ENCODE data around the gene FAM118B. TPM values are rescaled to one million over a fixed set of nuclear protein-coding genes. Genes with fewer than 3 reads are reported as not detected.
A peak's percentile ranks its signal among the peaks of the same experiment; 100 is the strongest.

FAM118B gene
- total and polyA plus RNA-seq, 4 donors = 10.8 to 24.3 (median 20.7) TPM

GRCh38 chr11:126282736-126283591 lies 71.4 kb downstream of the FAM118B start, which contains the start of gene TIRAP:
Gene TIRAP (plus strand): TSS chr11:126283093. CDS start chr11:126290895, 7,802 bp downstream.
- Histone ChIP-seq H3K4me3 (peak within 1 kb of the TSS; percentile 41), H3K4me1 (ENCODE audit: control insufficient read depth in 5 of 5, insufficient read depth in 5 of 5, low read length in 5 of 5) (peaks cover 4 to 16% (median 8%) of the 10 kb centered on the region in 5 donors), H3K36me3 (ENCODE audit: control insufficient read depth in 4 of 4, insufficient read depth in 4 of 4, low read length in 4 of 4) (no peaks in the 10 kb centered on the region), H3K27me3 (ENCODE audit: control insufficient read depth in 3 of 3, insufficient read depth in 3 of 3, low read length in 2 of 3) (no peaks in the 10 kb centered on the region), H3K9me3 (ENCODE audit: control insufficient read depth in 4 of 4, insufficient read depth in 3 of 4, low read length in 3 of 4) (no peaks in the 10 kb centered on the region), H3K9ac (ENCODE audit: insufficient read depth in 1 of 2, low read length in 2 of 2) (peak within 1 kb of the TSS; percentile 67 to 86), H3K27ac (ENCODE audit: low read depth in 1 of 2, low read length in 1 of 2) (peak within 1 kb of the TSS; percentile 82 to 88)
- peak; percentile 88 for ATAC-seq (ENCODE audit: insufficient read depth, low FRiP score)
- WGBS, 2 donors = 0% methylated on average over 69 to 82 of the region's 82 CpGs
- no peak for TF ChIP-seq CTCF (IDR thresholded peaks at IDR 0.05; ENCODE audit: control extremely low read depth, extremely low read depth)
- peak; percentile 74 to 78 (median 75) for DNase-seq

GRCh38 chr11:126284829-126285228 lies 73.2 kb downstream of the FAM118B start:
- peak in 2 of 3 donors; percentile 25 to 53 for DNase-seq
- H3K4me1 ChIP-seq (ENCODE audit: control insufficient read depth in 5 of 5, insufficient read depth in 5 of 5, low read length in 5 of 5) = peaks cover 4 to 16% (median 8%) of the 10 kb centered on the region in 5 donors

GRCh38 chr11:126288237-126288636 lies 76.7 kb downstream of the FAM118B start:
- Histone ChIP-seq H3K9ac (ENCODE audit: insufficient read depth in 1 of 2, low read length in 2 of 2) (no peak overlapping the region), H3K4me3 (no peak overlapping the region), H3K27ac (ENCODE audit: low read depth in 1 of 2, low read length in 1 of 2) (no peak overlapping the region), H3K36me3 (ENCODE audit: control insufficient read depth in 4 of 4, insufficient read depth in 4 of 4, low read length in 4 of 4) (peaks cover 0 to 26% (median 18%) of the 10 kb centered on the region in 4 donors), H3K9me3 (ENCODE audit: control insufficient read depth in 4 of 4, insufficient read depth in 3 of 4, low read length in 3 of 4) (no peaks in the 10 kb centered on the region), H3K27me3 (ENCODE audit: control insufficient read depth in 3 of 3, insufficient read depth in 3 of 3, low read length in 2 of 3) (no peaks in the 10 kb centered on the region), H3K4me1 (ENCODE audit: control insufficient read depth in 5 of 5, insufficient read depth in 5 of 5, low read length in 5 of 5) (peaks cover 0 to 3% (median 0%) of the 10 kb centered on the region in 5 donors)
- DNase-seq = no peak
- WGBS, 2 donors = 86 to 88% methylated on average over 6 of the region's 6 CpGs
- no peak for ATAC-seq (ENCODE audit: insufficient read depth, low FRiP score)
- TF ChIP-seq CTCF (IDR thresholded peaks at IDR 0.05; ENCODE audit: control extremely low read depth, extremely low read depth) = no peak

More at GRCh38 chr11:126284829-126285228, 73.2 kb downstream of the FAM118B start:
- 46 to 57% methylated on average over 6 of the region's 6 CpGs for WGBS, 2 donors
- no peak for TF ChIP-seq CTCF (IDR thresholded peaks at IDR 0.05; ENCODE audit: control extremely low read depth, extremely low read depth)
- no peaks in the 10 kb centered on the region for H3K27me3 ChIP-seq (ENCODE audit: control insufficient read depth in 3 of 3, insufficient read depth in 3 of 3, low read length in 2 of 3)
- H3K27ac ChIP-seq (ENCODE audit: low read depth in 1 of 2, low read length in 1 of 2) = no peak overlapping the region
- no peak overlapping the region for H3K9ac ChIP-seq (ENCODE audit: insufficient read depth in 1 of 2, low read length in 2 of 2)
- no peak overlapping the region for H3K4me3 ChIP-seq
- ATAC-seq (ENCODE audit: insufficient read depth, low FRiP score) = no peak
- no peaks in the 10 kb centered on the region for H3K9me3 ChIP-seq (ENCODE audit: control insufficient read depth in 4 of 4, insufficient read depth in 3 of 4, low read length in 3 of 4)
- peaks cover 0 to 4% (median 1%) of the 10 kb centered on the region in 4 donors for H3K36me3 ChIP-seq (ENCODE audit: control insufficient read depth in 4 of 4, insufficient read depth in 4 of 4, low read length in 4 of 4)
